AG10803 (cell line): ENCODE data around the gene BTBD19.
"Not testable (repeated sequence)": the region's sequence is repeated elsewhere in the genome, so short reads cannot be mapped to it uniquely, and the experiment has no call there.

ENCODE experiments used
- DNase-seq: peaks from one replicate; pipeline ENCODE4 v3.0.0; 2010; ENCODE audit warnings: low read depth
- H3K4me3 ChIP-seq: 2 replicates; pipeline ENCODE4 v1.5.1; 2011; ENCODE audit warnings: mild to moderate bottlenecking, low read length, control low read depth
- TF ChIP-seq, protein P1 (sequence below): conservative IDR thresholded peaks from 2 replicates; pipeline ENCODE4 v1.5.1; 2011; ENCODE audit warnings: mild to moderate bottlenecking, low read length, control low read depth, inconsistent platforms

Gene BTBD19

DNA sequence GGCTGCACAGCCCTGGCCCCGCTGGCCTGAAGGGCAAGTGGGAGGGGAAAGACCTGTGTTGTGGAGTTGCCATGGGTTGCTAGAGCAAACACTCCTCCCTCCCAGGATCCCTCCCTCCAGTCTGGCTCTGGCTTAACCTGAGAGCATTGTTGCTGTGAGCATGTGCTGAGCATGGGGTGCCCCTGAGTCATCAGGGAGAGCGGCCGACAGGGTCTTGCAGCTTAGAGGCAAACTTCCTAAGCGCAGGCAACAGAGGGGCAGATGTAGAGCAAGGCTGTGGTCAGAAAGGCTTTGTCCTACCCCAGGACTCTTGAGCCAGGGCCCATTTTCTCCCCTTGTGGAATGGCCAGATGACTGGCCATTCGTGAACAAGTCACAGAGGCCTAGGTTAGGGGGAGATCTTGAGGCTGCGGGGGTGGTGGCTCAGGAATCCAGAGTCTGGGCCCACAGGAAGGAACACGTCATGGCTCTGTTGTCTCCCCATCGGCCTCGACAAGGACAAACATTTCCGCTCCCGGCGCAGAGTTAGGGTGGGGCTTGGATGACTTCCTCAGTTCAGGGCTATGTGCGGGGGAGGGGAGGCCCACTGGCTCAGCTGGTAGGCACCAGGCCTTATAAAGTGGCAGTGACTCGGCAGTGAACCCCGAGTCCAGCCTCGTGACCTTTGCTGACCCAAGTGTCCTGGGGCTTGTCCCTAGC, 810 bp upstream of the BTBD19 start:
- H3K4me3 ChIP-seq, result peak overlapping the region; percentile 78
- TF ChIP-seq, protein P1, sequence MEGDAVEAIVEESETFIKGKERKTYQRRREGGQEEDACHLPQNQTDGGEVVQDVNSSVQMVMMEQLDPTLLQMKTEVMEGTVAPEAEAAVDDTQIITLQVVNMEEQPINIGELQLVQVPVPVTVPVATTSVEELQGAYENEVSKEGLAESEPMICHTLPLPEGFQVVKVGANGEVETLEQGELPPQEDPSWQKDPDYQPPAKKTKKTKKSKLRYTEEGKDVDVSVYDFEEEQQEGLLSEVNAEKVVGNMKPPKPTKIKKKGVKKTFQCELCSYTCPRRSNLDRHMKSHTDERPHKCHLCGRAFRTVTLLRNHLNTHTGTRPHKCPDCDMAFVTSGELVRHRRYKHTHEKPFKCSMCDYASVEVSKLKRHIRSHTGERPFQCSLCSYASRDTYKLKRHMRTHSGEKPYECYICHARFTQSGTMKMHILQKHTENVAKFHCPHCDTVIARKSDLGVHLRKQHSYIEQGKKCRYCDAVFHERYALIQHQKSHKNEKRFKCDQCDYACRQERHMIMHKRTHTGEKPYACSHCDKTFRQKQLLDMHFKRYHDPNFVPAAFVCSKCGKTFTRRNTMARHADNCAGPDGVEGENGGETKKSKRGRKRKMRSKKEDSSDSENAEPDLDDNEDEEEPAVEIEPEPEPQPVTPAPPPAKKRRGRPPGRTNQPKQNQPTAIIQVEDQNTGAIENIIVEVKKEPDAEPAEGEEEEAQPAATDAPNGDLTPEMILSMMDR, result no peak
- peak; percentile 100 for DNase-seq

DNA sequence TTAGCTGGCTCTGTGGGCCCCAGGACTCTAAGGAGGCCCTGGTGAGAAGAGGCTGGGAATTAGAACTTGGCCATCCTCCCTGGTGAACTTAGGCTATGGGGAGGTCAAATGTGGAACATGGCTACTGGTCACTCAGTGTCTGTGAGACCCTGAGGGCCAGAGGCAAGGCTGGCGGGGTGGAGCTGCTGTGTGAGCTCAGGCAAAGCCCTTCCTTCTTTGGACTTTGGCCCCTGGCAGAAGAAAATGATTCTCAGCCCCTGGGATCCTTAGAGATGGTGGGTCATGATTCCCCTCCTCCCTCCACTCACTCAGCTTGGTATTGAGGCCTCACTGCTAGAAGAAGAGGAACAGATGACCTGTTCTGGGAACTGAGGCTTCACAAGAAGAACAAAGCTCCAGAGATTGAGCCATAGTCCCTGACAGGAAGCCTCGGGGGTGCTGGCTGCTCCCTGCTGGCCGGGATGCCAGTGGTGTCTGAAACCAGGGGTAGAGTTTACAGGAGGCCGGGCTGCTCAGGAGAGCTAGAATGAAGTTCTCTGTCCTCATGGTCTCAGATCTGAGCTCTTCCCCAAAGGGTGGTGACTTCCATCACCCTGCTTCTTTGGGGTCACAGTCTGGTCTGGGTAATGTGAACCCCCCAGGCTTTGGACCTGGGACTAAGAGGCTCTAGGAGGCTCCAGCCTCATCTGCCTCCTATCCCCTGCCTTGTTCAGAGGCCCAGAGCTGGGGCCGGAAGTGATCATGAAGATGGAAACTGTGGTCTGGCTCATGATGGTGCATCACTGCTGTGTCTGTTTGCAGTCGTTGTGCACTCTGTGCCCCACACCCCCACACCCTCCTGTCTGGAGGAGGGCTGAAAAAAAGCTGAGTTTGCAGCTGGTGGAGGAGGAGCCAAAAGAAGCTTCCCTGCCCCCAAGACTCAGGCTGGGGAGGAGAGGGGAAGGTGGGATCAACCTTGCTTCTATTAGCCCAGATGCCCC, 905 bp downstream of the BTBD19 start:
- peak overlapping the region; percentile 78 for H3K4me3 ChIP-seq
- TF ChIP-seq, protein P1, result peak; percentile 39
- peak; percentile 85 for DNase-seq

DNA sequence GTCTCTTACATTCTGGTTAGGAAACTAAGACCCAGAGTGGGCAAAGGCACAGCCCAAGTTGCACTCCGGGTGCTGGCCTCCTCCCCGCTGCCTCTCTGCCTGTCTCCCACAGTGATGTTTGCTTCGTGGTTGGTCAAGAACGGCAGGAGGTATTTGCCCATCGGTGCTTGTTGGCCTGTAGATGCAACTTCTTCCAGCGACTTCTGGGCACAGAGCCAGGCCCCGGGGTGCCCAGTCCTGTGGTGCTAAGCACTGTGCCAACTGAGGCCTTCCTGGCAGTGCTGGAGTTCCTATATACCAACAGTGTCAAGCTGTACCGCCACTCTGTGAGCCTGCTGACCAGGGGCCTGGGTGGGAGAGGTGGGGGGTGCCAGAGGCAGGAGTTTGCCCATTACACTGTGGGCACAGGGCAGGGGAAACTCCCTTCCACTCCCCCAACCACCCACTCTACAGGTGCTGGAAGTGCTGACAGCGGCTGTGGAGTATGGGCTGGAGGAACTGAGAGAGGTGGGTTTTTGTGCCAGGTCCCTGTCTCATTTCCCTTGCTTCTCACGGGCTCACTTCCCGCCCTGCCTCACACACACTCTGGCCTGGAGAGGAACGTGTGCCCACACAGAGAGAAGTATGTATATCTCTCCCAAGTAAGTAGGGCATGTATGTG, 1.9 kb downstream of the BTBD19 start:
- DNase-seq, result peak; percentile 46
- H3K4me3 ChIP-seq, result peak overlapping the region; percentile 78
- TF ChIP-seq, protein P1, result no peak

DNA sequence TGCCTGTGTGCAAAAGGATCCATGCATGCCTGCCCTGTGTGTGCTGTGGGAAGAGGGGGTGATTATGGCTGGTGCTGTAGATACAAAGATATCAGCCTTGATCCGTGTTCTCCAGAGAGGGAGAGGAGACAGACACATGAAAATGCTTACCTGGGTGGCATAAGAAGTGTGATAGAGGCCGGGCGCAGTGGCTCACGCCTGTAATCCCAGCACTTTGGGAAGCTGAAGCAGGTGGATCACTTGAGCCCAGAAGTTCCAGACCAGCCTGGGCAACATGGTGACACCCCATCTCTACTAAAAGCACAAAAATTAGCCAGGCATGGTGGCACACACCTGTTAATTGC, 2.4 kb downstream of the BTBD19 start:
- DNase-seq, result not testable (repeated sequence)
- 0 out of 2 replicates have a peak overlapping the region, but pooled peaks have one; percentile 15 for H3K4me3 ChIP-seq

DNA sequence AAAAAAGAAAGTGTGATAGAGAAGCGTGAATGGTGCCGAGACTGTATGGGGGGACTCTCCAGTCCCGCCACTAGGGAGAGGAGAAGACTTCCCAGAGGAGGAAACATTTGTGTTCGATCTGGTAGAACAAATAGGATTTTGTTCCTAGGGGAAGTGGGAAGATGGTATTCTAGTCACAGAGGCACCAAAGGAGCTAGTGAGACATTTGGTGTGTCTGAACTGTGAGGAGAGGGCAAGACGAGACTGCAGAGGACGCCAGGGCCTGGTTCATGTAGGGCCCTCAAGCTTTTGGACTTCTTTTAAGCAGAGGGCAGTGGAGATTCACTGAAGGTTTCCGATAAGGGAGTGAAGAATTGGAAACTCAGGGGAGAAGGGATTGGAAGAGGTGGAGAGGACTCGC, 2.9 kb downstream of the BTBD19 start:
- peak overlapping the region; percentile 8; the same call in 1 of the 2 replicates for H3K4me3 ChIP-seq
- DNase-seq, result no peak

DNA sequence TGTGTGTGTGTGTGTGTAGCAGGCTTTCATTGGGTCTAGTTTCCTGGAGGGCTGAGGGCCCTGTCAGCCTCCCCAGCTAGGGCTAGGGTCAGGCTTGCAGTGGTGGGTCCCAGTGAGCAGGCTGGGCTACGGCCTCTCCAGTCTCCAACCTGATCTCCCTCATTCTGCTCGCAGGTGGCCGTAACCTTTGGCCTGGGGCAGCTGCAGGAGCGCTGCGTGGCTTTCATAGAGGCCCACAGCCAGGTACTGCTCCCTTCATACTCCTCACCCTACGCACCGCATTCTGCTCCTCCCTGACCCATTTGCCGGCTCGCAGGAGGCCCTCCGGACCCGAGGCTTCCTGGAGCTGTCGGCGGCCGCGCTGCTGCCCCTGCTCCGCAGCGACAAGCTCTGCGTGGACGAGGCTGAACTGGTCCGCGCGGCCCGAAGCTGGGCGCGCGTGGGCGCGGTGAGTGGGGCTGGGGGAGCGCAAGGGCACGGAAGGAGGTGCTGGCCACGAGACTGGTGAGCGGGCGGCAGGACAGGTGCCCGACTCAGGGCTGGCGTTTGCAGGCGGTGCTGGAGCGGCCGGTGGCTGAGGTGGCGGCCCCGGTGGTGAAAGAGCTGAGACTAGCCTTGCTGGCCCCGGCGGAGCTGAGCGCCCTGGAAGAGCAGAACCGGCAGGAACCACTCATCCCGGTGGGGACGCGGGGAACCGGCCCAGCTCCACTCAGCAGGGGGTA, 4.7 kb downstream of the BTBD19 start:
- DNase-seq, result no peak
- no peak overlapping the region; the same call in 1 of the 2 replicates for H3K4me3 ChIP-seq
- TF ChIP-seq, protein P1, result no peak

More for the DNA sequence above, 2.9 kb downstream of the BTBD19 start:
- TF ChIP-seq, protein P1, result peak; percentile 22; the same call in 1 of the 2 replicates

DNA sequence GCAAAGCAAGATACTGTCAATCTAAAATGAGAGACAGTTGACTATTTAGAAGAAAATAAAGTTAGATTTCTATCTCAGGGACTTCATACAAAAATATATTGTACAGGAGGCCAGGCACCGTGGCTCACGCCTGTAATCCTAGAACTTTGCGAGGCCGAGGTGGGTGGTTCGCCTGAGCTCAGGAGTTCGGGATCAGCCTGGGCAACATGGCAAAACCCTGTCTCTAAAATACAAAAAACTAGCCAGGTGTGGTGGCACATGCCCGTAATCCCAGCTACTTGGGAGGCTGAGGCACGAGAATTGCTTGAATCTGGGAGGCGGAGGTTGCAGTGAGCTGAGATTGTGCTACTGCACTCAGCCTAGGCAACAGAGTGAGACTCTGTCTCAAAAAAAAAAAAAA, 7.6 kb downstream of the BTBD19 start:
- not testable (repeated sequence) for DNase-seq, H3K4me3 ChIP-seq
